Subcutaneous abdominal adipose tissue (tissue), 5 donors: ENCODE measurements around the gene MAML2.

Experiments
- H3K27ac ChIP-seq: one replicate; pipeline ENCODE4 v1.7.0; 2013; ENCODE audit warnings: low read depth, mild to moderate bottlenecking, inconsistent platforms, low read length, moderate library complexity
- H3K27me3 ChIP-seq, 5 donors: one replicate each; pipeline ENCODE4 v1.7.0; 2013; ENCODE audit warnings: low read length in 5 of 5, inconsistent platforms in 1 of 5; ENCODE audit not compliant: control insufficient read depth in 5 of 5, insufficient read depth in 4 of 5
- H3K36me3 ChIP-seq, 5 donors: one replicate each; pipeline ENCODE4 v1.7.0; 2013; ENCODE audit warnings: low read length in 5 of 5; ENCODE audit not compliant: control insufficient read depth in 5 of 5, insufficient read depth in 5 of 5
- H3K4me1 ChIP-seq, 5 donors: one replicate each; pipeline ENCODE4 v1.7.0; 2013; ENCODE audit warnings: low read length in 5 of 5, mild to moderate bottlenecking in 3 of 5, moderate library complexity in 1 of 5; ENCODE audit not compliant: control insufficient read depth in 5 of 5, insufficient read depth in 5 of 5
- H3K4me3 ChIP-seq, 5 donors: one replicate each; pipeline ENCODE4 v1.7.0; 2013; ENCODE audit warnings: low read length in 5 of 5, low read depth in 1 of 5
- H3K9ac ChIP-seq, 5 donors: one replicate each; pipeline ENCODE4 v1.7.0; 2013; ENCODE audit warnings: low read length in 5 of 5, mild to moderate bottlenecking in 4 of 5, moderate library complexity in 3 of 5
- H3K9me3 ChIP-seq, 5 donors: one replicate each; pipeline ENCODE4 v1.7.0; 2013; ENCODE audit warnings: low read length in 5 of 5; ENCODE audit not compliant: control insufficient read depth in 5 of 5
- donor health status: healthy.
- donor health status: healthy.
- donor health status: healthy.
- donor health status: healthy.
- donor health status: healthy.

The MAML2 gene

GRCh38 chr11:96211436-96211835 is 131.6 kb downstream of the MAML2 start:
- peaks cover under 1 to 60% (median 48%) of the 10 kb centered on the region in 5 donors for H3K4me1 ChIP-seq
- H3K36me3 ChIP-seq, result no peaks in the 10 kb centered on the region
- peak overlapping the region; percentile 69 for H3K27ac ChIP-seq
- H3K9me3 ChIP-seq, result no peaks in the 10 kb centered on the region
- no peak overlapping the region for H3K4me3 ChIP-seq
- H3K27me3 ChIP-seq, result no peaks in the 10 kb centered on the region
- H3K9ac ChIP-seq, result no peak overlapping the region

- no peaks in the 10 kb centered on the region for H3K27me3 ChIP-seq
- H3K4me1 ChIP-seq, result peaks cover 0 to 39% (median 29%) of the 10 kb centered on the region in 5 donors
- no peak overlapping the region for H3K4me3 ChIP-seq
- no peak overlapping the region for H3K9ac ChIP-seq
- H3K27ac ChIP-seq, result peak overlapping the region; percentile 68
- H3K9me3 ChIP-seq, result no peaks in the 10 kb centered on the region
- H3K36me3 ChIP-seq, result no peaks in the 10 kb centered on the region
These were observed 135.2 kb downstream of the MAML2 start for GRCh38 chr11:96207459-96208449.

- no peaks in the 10 kb centered on the region for H3K27me3 ChIP-seq
- H3K27ac ChIP-seq, result peak overlapping the region; percentile 68
- H3K4me1 ChIP-seq, result peaks cover 0 to 31% (median 23%) of the 10 kb centered on the region in 5 donors
These were observed 136.0 kb downstream of the MAML2 start for GRCh38 chr11:96206955-96207354.

GRCh38 chr11:96205460-96205809 is 137.6 kb downstream of the MAML2 start:
- Histone ChIP-seq H3K27ac (no peak overlapping the region), H3K9ac (no peak overlapping the region), H3K4me3 (no peak overlapping the region), H3K27me3 (peaks cover 0 to under 1% (median 0%) of the 10 kb centered on the region in 5 donors), H3K9me3 (no peaks in the 10 kb centered on the region), H3K36me3 (no peaks in the 10 kb centered on the region), H3K4me1 (peaks cover 1 to 31% (median 25%) of the 10 kb centered on the region in 5 donors)

More at GRCh38 chr11:96206955-96207354, 136.0 kb downstream of the MAML2 start:
- Histone ChIP-seq H3K36me3 (no peaks in the 10 kb centered on the region), H3K4me3 (no peak overlapping the region), H3K9ac (no peak overlapping the region), H3K9me3 (no peaks in the 10 kb centered on the region)

DNA sequence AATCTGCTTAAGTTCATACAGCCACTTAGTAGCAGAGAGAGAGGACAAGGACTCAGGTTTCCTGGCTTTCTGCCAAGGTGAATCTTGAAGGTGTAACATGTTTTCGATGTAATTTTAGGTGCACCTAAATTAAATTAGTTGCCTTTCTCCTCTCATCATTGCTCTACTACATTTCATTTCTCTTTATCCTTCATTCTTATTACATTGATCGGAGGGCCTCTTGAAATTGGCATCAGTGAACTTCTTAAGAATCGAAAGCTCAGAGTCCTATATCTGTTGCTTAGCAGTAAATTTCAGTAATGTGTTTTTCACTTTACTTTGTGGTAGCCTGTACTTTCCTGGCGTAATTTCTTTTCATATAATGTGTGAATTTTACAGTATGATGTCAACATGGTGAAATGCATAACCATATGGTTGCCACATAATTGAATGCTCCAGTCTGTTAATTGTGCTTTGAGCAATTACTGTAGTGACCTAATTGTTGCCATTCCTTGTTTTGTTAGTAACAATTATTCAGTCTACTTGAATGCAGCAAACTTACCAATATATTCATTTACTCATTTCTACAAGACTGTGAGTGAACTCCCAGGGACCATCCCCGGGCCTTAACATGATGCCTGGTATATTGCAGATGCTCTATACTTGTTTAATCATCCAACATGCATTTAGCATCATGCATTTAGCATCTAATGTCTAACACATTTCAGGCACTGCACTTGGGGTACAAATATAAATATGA is 138.1 kb downstream of the MAML2 start:
- Histone ChIP-seq H3K4me3 (no peak overlapping the region), H3K27ac (peak overlapping the region; percentile 12), H3K36me3 (no peaks in the 10 kb centered on the region), H3K9me3 (no peaks in the 10 kb centered on the region), H3K9ac (no peak overlapping the region), H3K27me3 (peaks cover 0 to 3% (median 0%) of the 10 kb centered on the region in 5 donors), H3K4me1 (peaks cover 7 to 37% (median 30%) of the 10 kb centered on the region in 5 donors)

GRCh38 chr11:96204366-96204659 is 138.7 kb downstream of the MAML2 start:
- H3K4me3 ChIP-seq, result no peak overlapping the region
- H3K4me1 ChIP-seq, result peaks cover 7 to 43% (median 32%) of the 10 kb centered on the region in 5 donors
- H3K36me3 ChIP-seq, result no peaks in the 10 kb centered on the region
- no peak overlapping the region for H3K9ac ChIP-seq
- no peaks in the 10 kb centered on the region for H3K9me3 ChIP-seq
- peak overlapping the region; percentile 12 for H3K27ac ChIP-seq
- peaks cover 0 to 3% (median 0%) of the 10 kb centered on the region in 5 donors for H3K27me3 ChIP-seq

DNA sequence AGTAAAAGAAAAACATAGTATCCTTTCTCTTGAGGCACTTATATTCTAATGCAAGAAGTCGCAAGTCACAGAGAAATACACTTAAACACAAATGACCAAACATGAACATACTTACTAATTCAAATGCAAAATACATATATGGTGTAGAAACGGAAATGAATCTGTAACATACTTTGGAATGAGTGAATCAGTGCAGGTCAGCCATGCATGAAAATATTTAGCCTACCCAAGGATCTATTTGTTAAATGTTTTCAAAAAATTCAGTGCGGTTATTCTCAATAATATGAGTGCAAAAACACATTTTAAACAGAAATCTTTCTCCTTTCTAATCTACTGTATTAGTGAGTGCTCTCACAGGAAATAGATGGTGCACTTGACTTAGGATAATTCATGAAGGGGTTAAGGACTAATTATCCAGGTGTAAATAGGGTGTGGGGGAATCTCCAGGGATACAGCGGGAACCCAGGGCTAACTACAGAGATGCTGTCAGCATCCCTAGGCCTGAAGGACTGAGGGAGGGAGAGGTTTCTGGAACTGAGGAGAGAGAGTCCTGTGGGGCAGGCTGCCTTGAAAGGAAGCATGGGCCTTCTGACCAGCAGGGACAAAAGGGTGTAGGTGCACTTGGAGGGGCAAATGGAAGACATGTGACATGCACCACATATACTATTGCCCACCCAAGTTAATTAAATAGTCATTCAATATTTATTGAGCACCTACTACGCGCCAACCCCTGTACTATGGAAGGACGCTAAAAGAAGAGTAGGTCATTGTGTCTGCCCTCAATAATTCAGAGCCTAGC is 139.2 kb downstream of the MAML2 start:
- peaks cover 7 to 45% (median 32%) of the 10 kb centered on the region in 5 donors for H3K4me1 ChIP-seq
- no peaks in the 10 kb centered on the region for H3K9me3 ChIP-seq
- H3K27me3 ChIP-seq, result peaks cover 0 to 3% (median 0%) of the 10 kb centered on the region in 5 donors
- H3K36me3 ChIP-seq, result no peaks in the 10 kb centered on the region
- no peak overlapping the region for H3K9ac ChIP-seq
- H3K27ac ChIP-seq, result peak overlapping the region; percentile 12
- no peak overlapping the region for H3K4me3 ChIP-seq

DNA sequence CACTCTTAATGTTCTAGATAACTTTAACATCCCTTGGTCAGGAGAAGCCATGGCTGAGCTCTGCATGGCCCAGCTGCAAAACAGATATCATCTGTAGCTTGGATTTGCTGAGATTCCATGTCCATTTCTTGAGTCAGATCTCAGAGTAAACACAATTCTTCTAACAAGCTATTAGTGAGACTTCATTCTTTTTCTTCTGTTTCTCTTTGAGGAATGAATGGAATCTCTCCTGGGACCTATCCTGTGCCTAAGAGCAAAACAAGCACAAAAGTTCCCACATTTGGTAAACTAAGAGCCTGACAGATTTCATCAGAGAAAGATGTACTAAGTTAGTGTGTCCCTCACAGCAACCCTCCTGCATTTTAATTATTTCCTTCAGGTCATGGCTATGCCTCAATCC is 142.8 kb downstream of the MAML2 start:
- H3K4me1 ChIP-seq, result peaks cover 7 to 43% (median 30%) of the 10 kb centered on the region in 5 donors
- peaks cover 0 to 3% (median 0%) of the 10 kb centered on the region in 5 donors for H3K27me3 ChIP-seq
- H3K4me3 ChIP-seq, result peak overlapping the region in 1 of 5 donors; percentile 11
- H3K36me3 ChIP-seq, result no peaks in the 10 kb centered on the region
- no peaks in the 10 kb centered on the region for H3K9me3 ChIP-seq
- H3K27ac ChIP-seq, result peak overlapping the region; percentile 70
- peak overlapping the region in 1 of 5 donors; percentile 97 for H3K9ac ChIP-seq

GRCh38 chr11:96199563-96200025 is 143.4 kb downstream of the MAML2 start:
- Histone ChIP-seq H3K27me3 (peaks cover 0 to 3% (median 0%) of the 10 kb centered on the region in 5 donors), H3K9ac (no peak overlapping the region), H3K4me3 (no peak overlapping the region), H3K36me3 (no peaks in the 10 kb centered on the region), H3K27ac (peak overlapping the region; percentile 70), H3K4me1 (peaks cover 7 to 44% (median 30%) of the 10 kb centered on the region in 5 donors), H3K9me3 (no peaks in the 10 kb centered on the region)
